ENCODE data around the gene TOP3B.

TOP3B gene

GRCh38 chr22:21958360-21959273 is 24.0 kb downstream of the TOP3B start:
- no peaks in the 10 kb centered on the region for H3K27me3 ChIP-seq (ENCODE audit: control insufficient read depth, low read length)
- H3K27ac ChIP-seq (ENCODE audit: low read depth, low read length): no peak overlapping the region
- no peaks in the 10 kb centered on the region for H3K4me1 ChIP-seq (ENCODE audit: control insufficient read depth, low read length)
- H3K4me2 ChIP-seq (ENCODE audit: low read length): no peak overlapping the region
- no peaks in the 10 kb centered on the region for H3K9me3 ChIP-seq (ENCODE audit: control insufficient read depth, insufficient read depth, low read length)
- TF ChIP-seq CTCF (IDR thresholded peaks at IDR 0.05; ENCODE audit: low read depth, low read length, poor library complexity, severe bottlenecking): no peak
- TF ChIP-seq EZH2phosphoT487 (IDR thresholded peaks at IDR 0.05; ENCODE audit: borderline replicate concordance, low read length): no peak
- H4K20me1 ChIP-seq (ENCODE audit: control insufficient read depth, insufficient read depth, low read depth, low read length): no peaks in the 10 kb centered on the region
- H3K9me2 ChIP-seq (replicated peaks; ENCODE audit: control insufficient read depth, low read length): no peaks in the 10 kb centered on the region
- H3K79me2 ChIP-seq (ENCODE audit: control insufficient read depth, low read length): no peaks in the 10 kb centered on the region
- H3K4me3 ChIP-seq (ENCODE audit: low read length): no peak overlapping the region
- peaks cover 45% of the 10 kb centered on the region for H3K36me3 ChIP-seq (ENCODE audit: control insufficient read depth, low read length)
- no peaks in the 10 kb centered on the region for H3F3A ChIP-seq (ENCODE audit: control insufficient read depth, insufficient read depth)

GRCh38 chr22:21952586-21953571 is 29.7 kb downstream of the TOP3B start, which contains the start of gene PPM1F:
PPM1F (minus strand) TSS chr22:21952848; CDS start chr22:21946048, 6,800 bp downstream.
- peak; percentile 73 for TF ChIP-seq CTCF (IDR thresholded peaks at IDR 0.05; ENCODE audit: low read depth, low read length, poor library complexity, severe bottlenecking)
- TF ChIP-seq EZH2phosphoT487 (IDR thresholded peaks at IDR 0.05; ENCODE audit: borderline replicate concordance, low read length): no peak
- Histone ChIP-seq H4K20me1 (ENCODE audit: control insufficient read depth, insufficient read depth, low read depth, low read length) (0 out of 2 replicates have a peak, but pooled peaks cover 6% of the 10 kb centered on the region), H3K27ac (ENCODE audit: low read depth, low read length) (no peak within 1 kb of the TSS)

GRCh38 chr22:21951931-21952465 is 30.6 kb downstream of the TOP3B start:
- Histone ChIP-seq H4K20me1 (ENCODE audit: control insufficient read depth, insufficient read depth, low read depth, low read length) (0 out of 2 replicates have a peak, but pooled peaks cover 6% of the 10 kb centered on the region), H3K27me3 (ENCODE audit: control insufficient read depth, low read length) (no peaks in the 10 kb centered on the region), H3K79me2 (ENCODE audit: control insufficient read depth, low read length) (peaks cover 5% of the 10 kb centered on the region; the same call in 1 of the 2 replicates), H3K4me1 (ENCODE audit: control insufficient read depth, low read length) (peaks cover 11% of the 10 kb centered on the region), H3K36me3 (ENCODE audit: control insufficient read depth, low read length) (no peaks in the 10 kb centered on the region), H3K9me3 (ENCODE audit: control insufficient read depth, insufficient read depth, low read length) (no peaks in the 10 kb centered on the region), H3K4me3 (ENCODE audit: low read length) (peak overlapping the region; percentile 74), H3K9me2 (replicated peaks; ENCODE audit: control insufficient read depth, low read length) (no peaks in the 10 kb centered on the region), H3K4me2 (ENCODE audit: low read length) (peak overlapping the region; percentile 84), H3K27ac (ENCODE audit: low read depth, low read length) (no peak overlapping the region), H3F3A (ENCODE audit: control insufficient read depth, insufficient read depth) (no peaks in the 10 kb centered on the region)
- no peak for TF ChIP-seq EZH2phosphoT487 (IDR thresholded peaks at IDR 0.05; ENCODE audit: borderline replicate concordance, low read length)
- TF ChIP-seq CTCF (IDR thresholded peaks at IDR 0.05; ENCODE audit: low read depth, low read length, poor library complexity, severe bottlenecking): no peak

More at GRCh38 chr22:21952586-21953571, 29.7 kb downstream of the TOP3B start, which contains the start of gene PPM1F:
- peak within 1 kb of the TSS; percentile 84 for H3K4me2 ChIP-seq (ENCODE audit: low read length)
- peaks cover 5% of the 10 kb centered on the region; the same call in 1 of the 2 replicates for H3K79me2 ChIP-seq (ENCODE audit: control insufficient read depth, low read length)
- no peaks in the 10 kb centered on the region for H3K9me2 ChIP-seq (replicated peaks; ENCODE audit: control insufficient read depth, low read length)
- H3K4me3 ChIP-seq (ENCODE audit: low read length): peak within 1 kb of the TSS; percentile 74
- H3K36me3 ChIP-seq (ENCODE audit: control insufficient read depth, low read length): no peaks in the 10 kb centered on the region
- no peaks in the 10 kb centered on the region for H3K27me3 ChIP-seq (ENCODE audit: control insufficient read depth, low read length)
- peaks cover 8% of the 10 kb centered on the region for H3K4me1 ChIP-seq (ENCODE audit: control insufficient read depth, low read length)
- H3F3A ChIP-seq (ENCODE audit: control insufficient read depth, insufficient read depth): no peaks in the 10 kb centered on the region
- H3K9me3 ChIP-seq (ENCODE audit: control insufficient read depth, insufficient read depth, low read length): no peaks in the 10 kb centered on the region

Data from DOHH2 (cell line).